HCT116 (cell line): ENCODE data around the gene CHD1L. TPM values are rescaled to one million over a fixed set of nuclear protein-coding genes. Genes with fewer than 3 reads are reported as not detected.

Experiments
- ATAC-seq: fragments of 200-7000 bp; cut with Tn5 transposase; 2 replicates; pipeline ENCODE4 v1.9.1; 2020; ENCODE audit warnings: mild to moderate bottlenecking, moderate library complexity
- BruUV-seq: library from RNA; stranded (reverse); fragments of 400-500 nt; replicated peaks from 2 replicates; lab custom pipeline; 2021; lab: Mats Ljungman, UMichigan
- CTCF ChIA-PET: fragments of 300-600 bp; sonication (Branson Sonifier 250); formaldehyde crosslinking; loops from one replicate; lab custom pipeline; 2021; ENCODE audit warnings: antibody characterized with exemption; lab: Charles Lee
- POLR2A ChIA-PET: fragments of 300-600, 350-600 bp; sonication (Branson Sonifier 250); formaldehyde crosslinking; loops from one replicate; lab custom pipeline; 2021; ENCODE audit warnings: antibody characterized with exemption; lab: Charles Lee
- RAD21 ChIA-PET, 2 experiments: fragments of 300-600 bp; sonication (Branson Sonifier 250); formaldehyde crosslinking; loops; one replicate each; lab custom pipeline; 2023; ENCODE audit warnings: low total read pairs in 2 of 2; ENCODE audit not compliant: uncharacterized antibody in 2 of 2, unreplicated experiment in 2 of 2, low non-redundant PET in 1 of 2; lab: Charles Lee
- DNase-seq: peaks from one replicate; pipeline ENCODE4 v3.0.0-alpha.2; 2010; ENCODE audit warnings: low read depth, low spot score
- H2AFZ ChIP-seq: fragments of 200-600 bp; shearing (Covaris generic), sonication (generic); 2 replicates; pipeline ENCODE4 v1.6.1; 2017; ENCODE audit warnings: low read depth, mixed run types, mixed read lengths, antibody characterized with exemption, low read length; ENCODE audit not compliant: poor library complexity, severe bottlenecking
- H3K27ac ChIP-seq: 2 replicates; pipeline ENCODE4 v1.5.1; 2012; ENCODE audit warnings: low read depth, low read length
- H3K27me3 ChIP-seq: fragments of 200-600 bp; sonication (generic); 2 replicates; pipeline ENCODE4 v1.6.1; 2016; ENCODE audit warnings: mixed run types, low read length, mixed read lengths; ENCODE audit not compliant: insufficient read depth
- H3K36me3 ChIP-seq, 2 experiments: fragments of 200-500 bp in 1 of 2; fragments of 200-600 bp in 1 of 2; sonication (Bioruptor generic) in 1 of 2; sonication (generic) in 1 of 2; 2 replicates each; pipeline versions ENCODE4 v1.5.1 to v1.6.1; 2014 to 2016; ENCODE audit warnings: low read length in 2 of 2, inconsistent platforms in 1 of 2, mixed read lengths in 1 of 2, mixed run types in 1 of 2; ENCODE audit not compliant: insufficient read depth in 2 of 2, control insufficient read depth in 1 of 2
- H3K4me1 ChIP-seq, 2 experiments: fragments of 200-600 bp in 1 of 2; sonication (generic) in 1 of 2; 2 replicates each; pipeline versions ENCODE4 v1.5.1 to v1.6.1; 2012 to 2017; ENCODE audit warnings: low read length in 2 of 2, inconsistent platforms in 1 of 2, mild to moderate bottlenecking in 1 of 2, mixed read lengths in 1 of 2, mixed run types in 1 of 2, moderate library complexity in 1 of 2; ENCODE audit not compliant: insufficient read depth in 2 of 2, control insufficient read depth in 1 of 2
- H3K4me2 ChIP-seq: fragments of 200-600 bp; sonication (generic); 2 replicates; pipeline ENCODE4 v1.6.1; 2017; ENCODE audit warnings: mixed run types, low read length, mixed read lengths
- H3K4me3 ChIP-seq, 2 experiments: fragments of 200-600 bp in 1 of 2; sonication (generic) in 1 of 2; replicated peaks in 1 of 2; 2 replicates each; pipeline ENCODE4 v1.5.1; 2011 to 2016; ENCODE audit warnings: low read length in 2 of 2, control low read depth in 1 of 2, low read depth in 1 of 2, mild to moderate bottlenecking in 1 of 2, mixed read lengths in 1 of 2, mixed run types in 1 of 2
- H3K79me2 ChIP-seq: fragments of 200-600 bp; sonication (generic); 2 replicates; pipeline ENCODE4 v1.6.1; 2017; ENCODE audit warnings: mild to moderate bottlenecking, mixed run types, low read length, moderate library complexity, mixed read lengths; ENCODE audit not compliant: insufficient read depth
- H3K9ac ChIP-seq: fragments of 200-600 bp; sonication (generic); 2 replicates; pipeline ENCODE4 v1.6.1; 2016; ENCODE audit warnings: low read length, mixed read lengths
- H3K9me2 ChIP-seq: fragments of 200-600 bp; sonication (generic), shearing (Covaris generic); 2 replicates; pipeline ENCODE4 v1.6.1; 2017; ENCODE audit warnings: mixed run types, mild to moderate bottlenecking, moderate library complexity; ENCODE audit not compliant: insufficient read depth
- H3K9me3 ChIP-seq, 2 experiments: fragments of 200-500 bp in 1 of 2; fragments of 200-600 bp in 1 of 2; sonication (Bioruptor generic) in 1 of 2; sonication (generic) in 1 of 2; 2 replicates each; pipeline ENCODE4 v1.6.1; 2014 to 2017; ENCODE audit warnings: low read length in 2 of 2, mixed read lengths in 2 of 2, inconsistent platforms in 1 of 2, low read depth in 1 of 2, mild to moderate bottlenecking in 1 of 2, mixed run types in 1 of 2, moderate library complexity in 1 of 2; ENCODE audit not compliant: control insufficient read depth in 1 of 2, insufficient read depth in 1 of 2
- H4K20me1 ChIP-seq: fragments of 200-600 bp; sonication (generic), shearing (Covaris generic); 2 replicates; pipeline ENCODE4 v1.6.1; 2017; ENCODE audit warnings: mixed run types, mild to moderate bottlenecking, moderate library complexity; ENCODE audit not compliant: insufficient read depth
- CBX3 ChIP-seq: IDR thresholded peaks from 2 replicates; pipeline ENCODE4 v1.6.1; 2012; ENCODE audit warnings: low read depth
- CEBPB ChIP-seq: IDR thresholded peaks from 2 replicates; pipeline ENCODE4 v1.6.1; 2012; ENCODE audit warnings: low read depth
- EGR1 ChIP-seq: IDR thresholded peaks from 2 replicates; pipeline ENCODE4 v1.6.1; 2012; ENCODE audit warnings: low read depth
- ELF1 ChIP-seq: IDR thresholded peaks from 2 replicates; pipeline ENCODE4 v1.6.1; 2012; ENCODE audit warnings: low read depth, borderline replicate concordance
- JUND ChIP-seq: IDR thresholded peaks from 2 replicates; pipeline ENCODE4 v1.6.1; 2012
- POLR2A ChIP-seq: IDR thresholded peaks from 2 replicates; pipeline ENCODE4 v1.7.0; 2011; ENCODE audit warnings: borderline replicate concordance; ENCODE audit not compliant: insufficient read depth, insufficient read length; ENCODE audit errors: extremely low read depth
- TCF7L2 ChIP-seq: IDR thresholded peaks from 2 replicates; pipeline ENCODE4 v1.7.0; 2011; ENCODE audit warnings: borderline replicate concordance, inconsistent platforms; ENCODE audit not compliant: insufficient read depth, insufficient read length; ENCODE audit errors: extremely low read depth
- YY1 ChIP-seq: IDR thresholded peaks from 2 replicates; pipeline ENCODE4 v1.6.1; 2011; ENCODE audit warnings: low read length, low read depth, moderate library complexity, mild to moderate bottlenecking; ENCODE audit not compliant: insufficient replicate concordance; ENCODE audit errors: extremely low read depth
- ZFX ChIP-seq: fragments of 450-650 bp; IDR thresholded peaks from 2 replicates; pipeline ENCODE4 v1.6.1; 2017
- ZNF274 ChIP-seq: fragments of 200-500 bp; sonication (Bioruptor generic); IDR thresholded peaks from 2 replicates; pipeline ENCODE4 v1.6.1; 2014; ENCODE audit warnings: mild to moderate bottlenecking, low read depth, low read length, inconsistent platforms
- intact Hi-C: fragments of 100-400 bp; cut with micrococcal nuclease; formaldehyde crosslinking; loops from 2 replicates; pipeline ENCODE4 v1.10.0; 2022
- total RNA-seq: library from RNA; stranded (reverse); gene quantifications from one replicate; pipeline ENCODE4 v1.2.1, GENCODE V29; 2021; ENCODE audit not compliant: unreplicated experiment
- TF ChIP-seq, protein P1 (sequence below): IDR thresholded peaks from 2 replicates; pipeline ENCODE4 v1.6.1; 2012

The CHD1L gene
- total RNA-seq, 1 experiment from 2014 or later, result 52.0 TPM

DNA sequence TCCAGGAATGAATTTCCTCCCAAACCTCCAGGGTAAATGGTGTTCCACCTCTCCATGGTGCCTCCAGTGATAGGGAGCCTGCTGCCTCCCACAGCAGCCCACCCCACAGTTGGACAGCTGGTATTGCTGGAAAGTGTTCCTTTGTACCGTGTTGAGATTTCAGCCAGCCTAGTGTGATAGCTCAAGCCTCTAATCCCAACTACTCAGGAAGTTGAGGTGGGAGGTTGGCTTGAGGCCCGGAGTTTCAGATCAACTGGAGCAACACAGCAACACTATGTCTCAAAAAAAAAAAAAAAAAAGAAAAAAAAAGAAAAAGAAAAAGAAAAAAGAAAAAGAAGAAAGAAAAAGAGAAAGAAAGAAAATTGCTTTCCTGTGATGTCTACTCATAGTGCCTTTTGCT lies 96.1 kb downstream of the CHD1L start:
- H2AFZ ChIP-seq, result no peak overlapping the region
- H3K36me3 ChIP-seq, result no peaks in the 10 kb centered on the region
- ChIA-PET RAD21 (no interaction called here), CTCF (no interaction called here), POLR2A (no interaction called here)
- DNase-seq (no peak), ATAC-seq (no peak)
- no peaks in the 10 kb centered on the region for H3K9me3 ChIP-seq
- TF ChIP-seq, protein P1, sequence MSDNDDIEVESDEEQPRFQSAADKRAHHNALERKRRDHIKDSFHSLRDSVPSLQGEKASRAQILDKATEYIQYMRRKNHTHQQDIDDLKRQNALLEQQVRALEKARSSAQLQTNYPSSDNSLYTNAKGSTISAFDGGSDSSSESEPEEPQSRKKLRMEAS, result no peak
- H3K4me3 ChIP-seq, result no peak overlapping the region
- no peaks in the 10 kb centered on the region for H3K9me2 ChIP-seq
- no TSS peak for BruUV-seq
- no peaks in the 10 kb centered on the region for H4K20me1 ChIP-seq
- H3K9ac ChIP-seq, result no peak overlapping the region
- intact Hi-C loops, result no loop called here
- no peak overlapping the region for H3K4me2 ChIP-seq
- H3K4me1 ChIP-seq, result no peaks in the 10 kb centered on the region
- no peaks in the 10 kb centered on the region for H3K79me2 ChIP-seq
- peaks cover 18% of the 10 kb centered on the region; the same call in 1 of the 2 replicates for H3K27me3 ChIP-seq
- H3K27ac ChIP-seq, result no peak overlapping the region

DNA sequence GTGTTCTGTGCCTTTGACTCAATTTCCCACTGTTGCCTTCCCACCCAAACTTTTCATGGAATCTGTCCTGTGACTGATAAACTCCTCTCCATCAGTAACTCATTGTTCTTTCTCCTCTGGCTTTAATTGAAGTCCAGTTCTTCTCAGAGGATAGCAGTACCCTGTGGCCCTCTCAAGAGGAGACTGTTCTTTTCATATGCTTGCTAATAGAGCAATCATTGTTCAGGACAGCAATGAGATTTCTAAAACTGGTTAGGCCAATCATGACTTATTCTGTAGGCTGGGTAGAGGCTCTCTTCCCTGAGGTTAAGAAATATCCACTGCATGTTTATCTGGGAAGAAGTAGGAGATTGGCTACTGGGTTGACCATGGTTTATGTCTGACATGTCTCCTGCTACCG lies 98.8 kb downstream of the CHD1L start:
- Histone ChIP-seq H2AFZ (no peak overlapping the region), H3K4me2 (no peak overlapping the region), H3K9me2 (no peaks in the 10 kb centered on the region), H3K4me3 (no peak overlapping the region), H3K79me2 (no peaks in the 10 kb centered on the region), H3K36me3 (no peaks in the 10 kb centered on the region), H3K27ac (no peak overlapping the region), H3K4me1 (no peaks in the 10 kb centered on the region), H4K20me1 (no peaks in the 10 kb centered on the region), H3K27me3 (peaks cover 13% of the 10 kb centered on the region; the same call in 1 of the 2 replicates), H3K9ac (no peak overlapping the region)
- DNase-seq, result no peak
- CTCF ChIA-PET, result no interaction called here
- no TSS peak for BruUV-seq
- intact Hi-C loops, result no loop called here
- RAD21 ChIA-PET, result no interaction called here
- POLR2A ChIA-PET, result no interaction called here
- TF ChIP-seq TCF7L2 (no peak), ELF1 (no peak), CEBPB (no peak), YY1 (no peak), CBX3 (no peak), JUND (no peak), ZFX (no peak), EGR1 (no peak), POLR2A (no peak), ZNF274 (no peak)
- TF ChIP-seq, all 23 proteins: peak for 0
- no peak for ATAC-seq
- H3K9me3 ChIP-seq, result no peaks in the 10 kb centered on the region

Other genes starting within 250 kb of the CHD1L start
- 10.9 TPM for gene PRKAB2, start 70.2 kb upstream of the CHD1L start, total RNA-seq
- gene FMO5, start 17.3 kb upstream of the CHD1L start, total RNA-seq, result 0.27 TPM